ENCODE data around the gene STRA8.

STRA8 gene

GRCh38 chr7:135239263-135239662 lies 5.6 kb downstream of the STRA8 start:
- DNase-seq, result no peak

DNA sequence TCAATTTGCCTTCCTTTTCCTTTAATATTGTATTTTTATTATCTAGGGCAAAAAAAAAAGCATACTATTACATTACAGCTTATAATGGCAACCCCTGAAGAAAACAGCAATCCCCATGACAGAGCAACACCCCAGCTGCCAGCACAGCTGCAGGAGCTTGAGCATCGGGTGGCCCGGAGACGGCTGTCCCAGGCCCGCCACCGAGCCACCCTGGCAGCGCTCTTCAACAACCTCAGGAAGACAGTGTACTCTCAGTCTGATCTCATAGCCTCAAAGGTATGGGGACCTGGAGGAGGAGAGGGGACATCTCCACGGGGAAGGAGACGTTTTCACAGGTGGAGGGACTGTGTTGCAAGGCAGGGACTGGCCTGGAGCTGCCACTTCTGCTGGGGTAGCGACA lies 6.8 kb downstream of the STRA8 start:
- no peak for DNase-seq

GRCh38 chr7:135242096-135242684 lies 8.6 kb downstream of the STRA8 start:
- no peak for DNase-seq

- DNase-seq, result no peak
These were observed 11.9 kb downstream of the STRA8 start for GRCh38 chr7:135245226-135246190.

DNA sequence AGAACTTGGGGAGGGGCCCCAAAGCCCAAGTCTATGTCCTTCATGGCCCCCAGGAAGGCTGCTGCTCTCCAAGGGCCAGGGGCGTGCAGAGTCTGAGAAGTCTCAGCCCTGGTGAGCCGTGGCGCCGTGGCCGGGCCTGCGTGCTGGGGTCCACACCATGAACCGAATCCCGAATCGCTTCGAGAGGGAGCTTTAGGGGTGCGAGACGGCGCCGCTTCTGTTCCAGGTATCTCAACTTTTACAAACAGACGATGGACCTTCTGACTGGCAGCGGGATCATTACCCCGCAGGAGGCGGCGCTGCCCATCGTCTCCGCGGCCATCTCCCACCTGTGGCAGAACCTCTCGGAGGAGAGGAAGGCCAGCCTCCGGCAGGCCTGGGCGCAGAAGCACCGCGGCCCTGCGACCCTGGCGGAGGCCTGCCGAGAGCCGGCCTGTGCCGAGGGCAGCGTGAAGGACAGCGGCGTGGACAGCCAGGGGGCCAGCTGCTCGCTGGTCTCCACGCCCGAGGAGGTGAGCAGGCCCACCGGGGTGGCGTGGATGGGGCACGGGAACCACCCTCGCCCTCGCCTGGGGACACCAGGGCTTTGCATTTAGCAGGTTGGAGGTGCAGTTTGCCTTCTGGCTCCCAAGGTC lies 12.7 kb downstream of the STRA8 start:
- no peak for DNase-seq

GRCh38 chr7:135247746-135248471 lies 14.3 kb downstream of the STRA8 start:
- no peak for DNase-seq

DNA sequence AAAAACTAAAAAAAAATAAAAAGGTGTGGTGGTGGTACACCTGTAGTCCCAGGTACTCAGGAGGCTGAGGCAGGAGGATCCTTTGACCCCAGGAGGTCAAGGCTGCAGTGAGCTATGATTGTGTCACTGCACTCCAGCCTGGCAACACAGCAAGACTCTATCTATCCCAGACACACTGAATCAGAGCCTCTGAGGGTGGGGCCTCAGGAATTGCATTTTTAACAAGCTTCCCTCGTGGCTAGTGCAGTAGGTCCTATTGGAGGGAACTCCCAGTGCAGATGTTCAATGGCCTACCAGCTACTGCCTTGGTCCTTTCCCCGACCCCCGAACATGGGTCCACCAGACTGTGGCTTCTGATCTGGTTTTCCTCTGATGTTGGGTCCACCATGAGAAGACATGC lies 14.9 kb downstream of the STRA8 start:
- DNase-seq, result no peak

- no peak for DNase-seq
These were observed 18.1 kb downstream of the STRA8 start for GRCh38 chr7:135251496-135252391.

DNA sequence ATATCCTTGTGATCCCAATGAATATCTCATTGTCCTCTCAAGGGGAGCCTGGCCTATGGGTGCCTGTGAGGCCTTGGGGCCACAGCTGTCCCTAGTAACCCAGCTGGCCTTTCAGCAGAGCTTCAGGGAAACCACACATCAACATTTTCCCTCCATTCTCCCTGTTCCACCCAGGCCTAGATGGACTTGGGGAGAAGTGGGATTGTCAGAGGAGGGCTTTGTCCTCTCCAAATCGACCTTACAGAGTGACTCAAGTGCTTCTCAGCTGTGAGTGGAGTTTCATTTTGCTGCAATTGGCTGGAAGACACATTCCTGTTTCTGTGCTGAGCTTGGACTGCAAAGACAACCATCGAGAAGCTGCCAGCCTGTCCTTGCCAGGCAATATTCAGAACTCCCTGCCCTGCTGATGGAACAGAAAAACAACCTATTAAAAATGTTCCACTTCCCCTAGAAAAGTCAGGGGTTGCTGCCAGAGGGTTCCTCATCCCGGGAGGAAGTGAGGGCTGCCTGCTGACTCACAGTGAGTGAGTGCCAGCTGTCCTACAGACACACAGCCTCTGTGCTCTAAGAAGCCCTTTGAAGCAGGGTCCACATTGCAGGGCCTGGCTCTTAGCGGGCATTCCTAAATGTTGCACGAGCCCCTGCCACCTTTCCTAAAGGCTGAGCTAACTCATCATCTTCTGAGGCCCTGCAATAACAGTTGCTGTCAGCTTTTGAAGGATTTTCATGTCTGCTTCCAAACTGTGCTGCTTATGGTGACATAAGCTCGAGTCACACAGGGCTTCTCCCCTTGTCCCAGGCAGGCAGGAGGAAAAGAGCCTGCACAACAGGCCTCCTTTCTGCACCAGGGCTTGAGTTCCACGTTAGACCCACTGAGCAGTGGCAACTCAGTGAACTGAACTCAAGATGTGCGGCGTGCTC lies 20.5 kb downstream of the STRA8 start:
- DNase-seq, result peak; percentile 9

- no peak for DNase-seq
These were observed 24.2 kb downstream of the STRA8 start for GRCh38 chr7:135257790-135258189.

GRCh38 chr7:135258585-135258984 lies 24.9 kb downstream of the STRA8 start:
- no peak for DNase-seq

GRCh38 chr7:135259702-135260101 lies 26.1 kb downstream of the STRA8 start:
- DNase-seq, result no peak

- DNase-seq, result no peak
These were observed 26.8 kb downstream of the STRA8 start for GRCh38 chr7:135260470-135260869.

- DNase-seq, result no peak
These were observed 27.5 kb downstream of the STRA8 start for GRCh38 chr7:135260930-135261721.

DNA sequence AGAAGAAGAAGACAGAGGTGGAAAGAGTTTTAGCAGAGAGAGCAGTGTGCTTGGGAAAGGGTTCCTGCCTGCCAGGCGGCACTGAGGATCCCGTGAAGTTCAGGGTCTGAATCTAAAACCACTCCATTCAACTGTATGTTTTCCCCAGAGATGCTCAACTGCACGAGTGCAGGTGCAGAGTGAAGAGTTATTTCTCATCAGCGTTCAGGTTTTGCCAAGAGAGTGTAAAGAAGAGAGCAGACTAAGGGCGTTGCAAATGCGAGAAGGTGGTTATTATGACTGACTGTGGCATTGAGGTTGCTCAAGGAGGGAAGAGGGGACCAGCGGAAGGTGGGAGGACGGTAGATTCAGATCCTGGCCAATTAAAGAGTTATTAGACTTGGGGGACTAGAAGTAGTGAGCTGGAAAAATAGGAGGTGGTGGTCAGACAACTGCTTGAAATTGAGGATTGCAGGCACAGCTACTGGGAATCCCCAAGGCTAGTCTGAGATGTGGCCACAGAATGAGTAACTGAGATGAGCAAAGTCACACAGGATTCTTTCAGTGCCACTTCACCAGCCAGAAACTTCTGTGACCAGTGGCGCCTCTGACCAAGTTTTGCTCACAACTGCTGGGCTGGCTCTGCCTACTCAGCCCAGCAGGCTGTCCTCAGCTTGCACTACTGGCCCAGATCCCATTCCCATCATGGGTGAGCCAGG lies 29.1 kb downstream of the STRA8 start:
- no peak for DNase-seq

GRCh38 chr7:135263321-135263970 lies 29.8 kb downstream of the STRA8 start:
- no peak for DNase-seq

GRCh38 chr7:135265637-135266036 lies 32.0 kb downstream of the STRA8 start:
- DNase-seq, result no peak

GRCh38 chr7:135269921-135270320 lies 36.3 kb downstream of the STRA8 start:
- DNase-seq, result no peak
